ENCODE data around the gene TMEM30B. TPM values are rescaled to one million over a fixed set of nuclear protein-coding genes. Genes with fewer than 3 reads are reported as not detected.

Gene TMEM30B
- total and polyA plus RNA-seq, 12 donors, result 1.3 to 6.0 (median 3.4) TPM

DNA sequence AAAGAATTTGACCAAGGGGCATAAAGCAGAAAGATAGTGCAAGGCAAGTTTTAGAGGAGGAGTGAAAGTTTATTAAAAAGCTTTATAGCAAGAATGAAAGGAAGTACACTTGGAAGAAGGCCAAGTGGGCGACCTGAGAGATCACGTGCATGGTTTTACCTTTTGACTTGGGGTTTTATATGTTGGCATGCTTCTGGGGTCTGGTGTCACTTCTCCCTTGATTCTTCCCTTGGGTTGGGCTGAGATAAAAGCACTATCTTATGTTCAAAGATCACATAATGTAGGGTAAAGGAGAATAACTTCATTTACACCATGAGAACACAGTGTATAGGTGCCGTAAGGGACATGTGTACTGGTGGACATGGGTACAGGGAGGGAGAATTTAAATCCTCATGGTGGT, 17.7 kb upstream of the TMEM30B start:
- no peak for DNase-seq
- TF ChIP-seq, protein P1, sequence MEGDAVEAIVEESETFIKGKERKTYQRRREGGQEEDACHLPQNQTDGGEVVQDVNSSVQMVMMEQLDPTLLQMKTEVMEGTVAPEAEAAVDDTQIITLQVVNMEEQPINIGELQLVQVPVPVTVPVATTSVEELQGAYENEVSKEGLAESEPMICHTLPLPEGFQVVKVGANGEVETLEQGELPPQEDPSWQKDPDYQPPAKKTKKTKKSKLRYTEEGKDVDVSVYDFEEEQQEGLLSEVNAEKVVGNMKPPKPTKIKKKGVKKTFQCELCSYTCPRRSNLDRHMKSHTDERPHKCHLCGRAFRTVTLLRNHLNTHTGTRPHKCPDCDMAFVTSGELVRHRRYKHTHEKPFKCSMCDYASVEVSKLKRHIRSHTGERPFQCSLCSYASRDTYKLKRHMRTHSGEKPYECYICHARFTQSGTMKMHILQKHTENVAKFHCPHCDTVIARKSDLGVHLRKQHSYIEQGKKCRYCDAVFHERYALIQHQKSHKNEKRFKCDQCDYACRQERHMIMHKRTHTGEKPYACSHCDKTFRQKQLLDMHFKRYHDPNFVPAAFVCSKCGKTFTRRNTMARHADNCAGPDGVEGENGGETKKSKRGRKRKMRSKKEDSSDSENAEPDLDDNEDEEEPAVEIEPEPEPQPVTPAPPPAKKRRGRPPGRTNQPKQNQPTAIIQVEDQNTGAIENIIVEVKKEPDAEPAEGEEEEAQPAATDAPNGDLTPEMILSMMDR (IDR thresholded peaks at IDR 0.05), result no peak
- no peak for TF ChIP-seq POLR2A (IDR thresholded peaks at IDR 0.05)
- Histone ChIP-seq H3K4me3 (no peak overlapping the region), H3K4me1 (replicated peaks in 1 of 2) (peaks cover 7 to 14% of the 10 kb centered on the region in 2 donors), H3K27me3 (no peaks in the 10 kb centered on the region), H3K9me3 (replicated peaks in 1 of 3) (peaks cover 0 to 4% (median 0%) of the 10 kb centered on the region in 3 donors), H3K27ac (no peak overlapping the region), H3K36me3 (replicated peaks in 1 of 2) (no peaks in the 10 kb centered on the region)
- WGBS, 4 donors, result 62 to 73% (median 67%) methylated on average over 3 of the region's 3 CpGs
- intact Hi-C loops (cut with DNase I), result loop anchor here (10.0 kb wide), 2 partner anchors 156 to 536 kb away; no protein-coding TSS in a partner anchor

DNA sequence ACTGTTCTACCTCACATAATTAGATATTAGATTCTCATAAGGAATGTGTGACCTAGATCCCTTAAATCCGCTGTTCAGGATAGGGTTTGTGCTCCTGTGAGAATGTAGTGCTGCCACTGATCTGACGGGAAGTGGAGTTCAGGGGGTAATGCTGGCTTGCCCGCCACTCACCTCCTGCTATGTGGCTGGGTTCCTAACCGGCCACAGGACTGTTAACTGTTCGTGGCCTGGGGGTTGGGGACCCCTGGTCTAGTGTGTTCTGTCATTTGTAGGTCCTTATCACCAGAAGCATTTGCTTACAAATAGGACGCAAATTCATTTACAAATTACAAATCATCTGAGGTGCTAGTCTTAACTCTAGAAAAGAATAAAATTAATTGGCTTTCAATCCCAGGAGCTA, 16.4 kb upstream of the TMEM30B start:
- no peaks in the 10 kb centered on the region for H3K9me3 ChIP-seq (replicated peaks in 1 of 3)
- intact Hi-C loops (cut with DNase I), result loop anchor here (10.0 kb wide), 2 partner anchors 157 to 537 kb away; no protein-coding TSS in a partner anchor
- no peaks in the 10 kb centered on the region for H3K27me3 ChIP-seq
- H3K27ac ChIP-seq, result no peak overlapping the region
- H3K36me3 ChIP-seq (replicated peaks in 1 of 2), result no peaks in the 10 kb centered on the region
- TF ChIP-seq, protein P1 (IDR thresholded peaks at IDR 0.05), result no peak
- TF ChIP-seq POLR2A (IDR thresholded peaks at IDR 0.05), result no peak
- DNase-seq, result no peak
- WGBS, 4 donors, result 64 to 80% (median 75%) methylated on average over 6 of the region's 6 CpGs
- H3K4me3 ChIP-seq, result no peak overlapping the region
- H3K4me1 ChIP-seq (replicated peaks in 1 of 2), result peaks cover 7 to 14% of the 10 kb centered on the region in 2 donors

DNA sequence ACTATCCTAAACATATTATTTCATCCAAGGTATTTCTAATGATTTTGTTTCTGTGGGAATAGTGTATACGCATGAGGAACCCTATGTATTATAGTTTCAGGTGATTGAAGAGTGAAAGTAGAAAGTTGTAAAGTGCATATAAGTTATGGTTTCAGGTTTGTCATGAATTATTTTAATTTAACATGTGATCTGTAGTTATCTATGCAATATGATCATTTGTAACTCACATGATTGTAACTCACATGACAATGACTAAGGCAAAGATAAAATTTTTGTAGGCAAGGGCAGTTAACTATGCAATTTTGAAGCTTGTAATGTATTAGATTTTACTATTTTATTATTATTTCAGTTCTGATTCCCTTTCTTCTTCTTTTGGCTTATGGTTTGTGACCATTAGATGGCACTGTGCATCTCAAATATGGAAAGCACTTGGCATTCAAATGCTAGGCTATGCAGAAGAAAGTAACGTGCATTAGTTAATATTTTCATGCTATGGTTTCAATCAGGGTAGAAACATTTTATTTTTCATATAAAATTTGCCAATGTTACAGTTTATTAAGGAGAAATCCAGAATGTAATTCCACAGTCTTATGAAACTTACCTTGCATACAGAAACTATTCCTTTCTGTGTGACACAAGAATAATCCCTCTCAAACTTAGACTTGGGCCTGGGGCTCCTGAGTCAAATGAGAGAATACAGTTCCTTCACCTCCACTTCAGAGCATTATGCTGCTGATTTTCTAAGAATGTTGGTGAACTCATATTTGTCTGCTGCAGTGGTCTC, 15.8 kb upstream of the TMEM30B start:
- peak in 1 of 7 donors; percentile 11 for DNase-seq
- H3K9me3 ChIP-seq (replicated peaks in 1 of 3), result no peaks in the 10 kb centered on the region
- intact Hi-C loops (cut with DNase I), result loop anchor here (10.0 kb wide), 2 partner anchors 158 to 538 kb away; no protein-coding TSS in a partner anchor
- TF ChIP-seq POLR2A (IDR thresholded peaks at IDR 0.05), result no peak
- TF ChIP-seq, protein P1 (IDR thresholded peaks at IDR 0.05), result peak; percentile 40 to 66 (median 52)
- H3K36me3 ChIP-seq (replicated peaks in 1 of 2), result no peaks in the 10 kb centered on the region
- H3K4me1 ChIP-seq (replicated peaks in 1 of 2), result peaks cover 7 to 14% of the 10 kb centered on the region in 2 donors
- no peak overlapping the region for H3K4me3 ChIP-seq
- no peaks in the 10 kb centered on the region for H3K27me3 ChIP-seq
- peak overlapping the region in 1 of 5 donors; percentile 52 for H3K27ac ChIP-seq
- 25 to 34% (median 30%) methylated on average over 2 of the region's 2 CpGs for WGBS, 4 donors

DNA sequence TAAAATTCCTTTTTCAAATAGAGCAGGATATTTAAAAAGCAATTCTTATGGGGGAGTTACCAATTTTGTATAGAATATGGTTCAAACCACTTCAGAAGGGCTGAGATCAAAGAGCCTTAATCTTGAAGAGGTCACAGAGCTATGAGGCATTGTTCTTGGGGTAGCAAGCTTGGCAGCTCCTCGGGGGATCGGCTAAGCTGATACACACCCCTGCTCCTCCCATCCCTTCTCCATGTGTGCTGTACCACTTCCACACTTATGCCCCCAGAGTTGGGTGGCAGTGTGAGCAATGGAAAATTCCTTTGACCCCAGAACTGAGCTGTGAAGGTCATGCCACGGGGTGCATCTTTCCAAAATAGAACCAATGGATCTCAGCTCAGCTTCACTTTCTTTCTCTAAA, 15.0 kb upstream of the TMEM30B start:
- Histone ChIP-seq H3K27ac (peak overlapping the region in 2 of 5 donors; percentile 13 to 52), H3K4me1 (replicated peaks in 1 of 2) (peaks cover 7 to 14% of the 10 kb centered on the region in 2 donors), H3K9me3 (replicated peaks in 1 of 3) (no peaks in the 10 kb centered on the region), H3K27me3 (no peaks in the 10 kb centered on the region), H3K36me3 (replicated peaks in 1 of 2) (no peaks in the 10 kb centered on the region), H3K4me3 (no peak overlapping the region)
- TF ChIP-seq POLR2A (IDR thresholded peaks at IDR 0.05), result no peak
- TF ChIP-seq, protein P1 (IDR thresholded peaks at IDR 0.05), result no peak
- peak in 1 of 7 donors; percentile 21 for DNase-seq
- intact Hi-C loops (cut with DNase I), result loop anchor here (10.0 kb wide), 2 partner anchors 159 to 539 kb away; no protein-coding TSS in a partner anchor
- 34 to 41% (median 36%) methylated on average over 3 of the region's 3 CpGs for WGBS, 4 donors

Data from adrenal gland (tissue), 12 donors.